GM19023 (cell line): ENCODE data around the gene CBLN4.

Experiments used
- ATAC-seq: cut with Tn5 transposase; IDR thresholded peaks from one replicate; pipeline ENCODE4 v1.9.1; 2021; ENCODE audit warnings: mild to moderate bottlenecking, moderate library complexity; ENCODE audit not compliant: unreplicated experiment

Gene CBLN4

GRCh38 chr20:56005389-56005715 is at the start of gene CBLN4:
CBLN4 (minus strand) TSS chr20:56005519; CDS start chr20:56004171, 1,348 bp downstream.
- ATAC-seq: no peak

DNA sequence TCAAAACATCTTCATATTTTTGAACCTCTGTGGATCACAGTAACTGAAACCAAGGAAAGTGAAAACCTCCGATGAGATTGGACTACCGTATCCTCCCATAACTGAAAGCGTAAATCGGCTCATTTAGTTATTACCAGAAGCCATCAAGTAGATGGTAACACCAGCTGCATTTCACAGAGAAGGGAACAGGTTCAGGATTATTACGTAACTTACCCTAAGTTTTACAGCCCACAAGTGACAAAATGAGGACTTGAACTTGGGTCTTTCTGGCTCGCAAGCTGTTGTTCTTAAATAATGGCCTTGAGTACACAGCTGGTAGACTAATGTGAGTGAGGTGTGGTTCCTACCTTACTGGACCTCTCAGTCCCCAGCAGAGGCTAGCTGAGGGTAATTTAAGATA is 37.9 kb upstream of the CBLN4 start:
- ATAC-seq: no peak

DNA sequence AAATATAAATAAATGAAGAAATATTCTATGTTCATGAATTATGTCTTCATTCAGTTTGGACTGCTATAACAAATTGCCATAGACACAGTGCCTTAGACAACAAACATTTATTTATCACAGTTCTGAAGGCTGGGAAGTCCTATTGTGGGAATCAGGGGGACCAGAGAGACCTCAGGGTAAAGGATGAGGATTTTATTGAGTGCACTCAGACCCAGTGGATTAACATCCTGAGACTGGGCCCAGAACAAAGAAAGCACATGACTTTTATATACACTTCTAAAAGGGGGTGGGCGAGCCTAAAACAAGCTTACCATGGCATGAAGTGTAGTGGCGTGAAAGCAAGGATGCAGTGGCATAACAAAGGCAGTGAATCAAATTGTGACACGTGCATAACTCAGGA is 26.9 kb upstream of the CBLN4 start:
- ATAC-seq: no peak

- ATAC-seq: no peak
These were observed 13.4 kb upstream of the CBLN4 start for GRCh38 chr20:56018716-56019115.

DNA sequence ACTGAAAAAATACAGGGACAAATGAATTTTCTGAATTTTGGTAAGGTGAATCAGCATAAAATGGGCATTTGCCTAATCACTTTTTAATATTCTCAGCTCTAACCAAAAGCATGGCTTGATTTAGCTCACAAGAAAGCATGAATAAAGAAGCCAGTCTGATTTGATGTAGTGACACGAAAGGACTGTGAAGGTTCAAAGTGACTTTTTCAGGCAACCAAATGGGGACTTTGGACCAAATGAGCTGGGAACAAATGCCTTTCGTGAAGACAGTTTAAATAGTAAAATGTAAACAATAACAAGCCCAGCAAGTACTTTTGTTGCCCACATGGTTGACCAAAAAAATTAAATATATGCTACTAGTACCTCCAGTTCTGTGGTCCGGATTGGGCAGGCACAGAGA is 12.9 kb upstream of the CBLN4 start:
- no peak for ATAC-seq

- ATAC-seq: no peak
These were observed 12.2 kb upstream of the CBLN4 start for GRCh38 chr20:56017560-56017959.

DNA sequence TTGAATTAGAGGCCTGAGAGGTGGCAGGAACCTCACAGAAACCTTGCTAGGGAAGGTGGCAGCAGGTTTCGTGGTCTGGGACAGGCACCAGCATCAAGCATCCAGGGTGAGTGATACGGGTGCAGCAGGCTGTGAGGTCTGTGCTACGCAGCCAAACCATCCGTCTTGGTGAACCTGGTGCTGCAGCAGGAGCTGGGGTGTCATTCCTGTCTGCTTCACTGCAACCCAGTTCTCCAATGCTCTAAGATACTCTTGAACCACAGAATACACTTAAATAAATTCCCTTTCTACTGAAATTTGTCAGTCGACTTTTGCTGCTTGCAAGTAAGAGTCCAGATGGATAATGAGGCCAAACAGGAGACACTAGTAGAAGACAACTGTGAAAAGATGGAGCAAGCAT is 9.7 kb upstream of the CBLN4 start:
- ATAC-seq: no peak

- ATAC-seq: no peak
These were observed 8.8 kb upstream of the CBLN4 start for GRCh38 chr20:56014151-56014550.

DNA sequence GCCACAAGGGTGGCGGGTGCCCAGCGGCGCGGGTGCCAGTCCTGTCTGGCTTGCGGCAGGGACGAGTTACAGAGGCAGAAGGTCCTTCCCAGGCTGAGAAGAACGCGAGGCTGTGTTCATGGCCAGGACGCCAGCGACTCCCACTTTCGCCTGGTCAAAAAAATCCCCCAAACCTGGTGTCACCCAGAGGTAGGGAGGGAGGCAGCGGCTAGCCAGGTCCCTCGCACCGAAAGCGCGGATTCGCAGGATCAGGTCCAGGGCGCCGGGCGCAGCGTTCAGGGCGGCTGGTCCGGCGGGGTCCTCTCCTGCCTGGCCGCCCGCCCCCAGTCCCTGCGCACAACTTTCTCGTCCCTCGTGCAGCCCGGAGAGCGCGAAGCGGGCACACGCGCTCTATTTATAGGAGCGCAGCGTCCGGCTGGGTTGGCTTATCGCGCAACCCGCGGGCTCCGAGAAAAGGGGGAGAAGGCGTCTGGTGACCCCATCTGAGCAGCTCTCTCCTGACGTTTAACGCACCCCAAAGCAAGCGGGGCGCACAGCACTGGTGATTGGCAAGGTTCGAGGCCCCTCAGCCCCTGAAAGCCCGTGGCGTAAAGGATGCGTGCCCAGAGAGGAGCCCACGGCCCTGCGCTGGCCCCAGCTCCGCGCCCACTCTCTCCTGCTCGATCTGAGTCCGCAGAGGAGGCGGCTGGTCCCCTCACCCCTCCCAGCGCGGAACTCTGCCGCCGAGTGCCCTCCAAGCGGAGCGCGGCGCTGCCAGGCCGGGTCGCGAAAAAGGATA is 519 bp downstream of the CBLN4 start:
- ATAC-seq: no peak

GRCh38 chr20:56004007-56004406 is 1.3 kb downstream of the CBLN4 start:
- ATAC-seq: no peak

DNA sequence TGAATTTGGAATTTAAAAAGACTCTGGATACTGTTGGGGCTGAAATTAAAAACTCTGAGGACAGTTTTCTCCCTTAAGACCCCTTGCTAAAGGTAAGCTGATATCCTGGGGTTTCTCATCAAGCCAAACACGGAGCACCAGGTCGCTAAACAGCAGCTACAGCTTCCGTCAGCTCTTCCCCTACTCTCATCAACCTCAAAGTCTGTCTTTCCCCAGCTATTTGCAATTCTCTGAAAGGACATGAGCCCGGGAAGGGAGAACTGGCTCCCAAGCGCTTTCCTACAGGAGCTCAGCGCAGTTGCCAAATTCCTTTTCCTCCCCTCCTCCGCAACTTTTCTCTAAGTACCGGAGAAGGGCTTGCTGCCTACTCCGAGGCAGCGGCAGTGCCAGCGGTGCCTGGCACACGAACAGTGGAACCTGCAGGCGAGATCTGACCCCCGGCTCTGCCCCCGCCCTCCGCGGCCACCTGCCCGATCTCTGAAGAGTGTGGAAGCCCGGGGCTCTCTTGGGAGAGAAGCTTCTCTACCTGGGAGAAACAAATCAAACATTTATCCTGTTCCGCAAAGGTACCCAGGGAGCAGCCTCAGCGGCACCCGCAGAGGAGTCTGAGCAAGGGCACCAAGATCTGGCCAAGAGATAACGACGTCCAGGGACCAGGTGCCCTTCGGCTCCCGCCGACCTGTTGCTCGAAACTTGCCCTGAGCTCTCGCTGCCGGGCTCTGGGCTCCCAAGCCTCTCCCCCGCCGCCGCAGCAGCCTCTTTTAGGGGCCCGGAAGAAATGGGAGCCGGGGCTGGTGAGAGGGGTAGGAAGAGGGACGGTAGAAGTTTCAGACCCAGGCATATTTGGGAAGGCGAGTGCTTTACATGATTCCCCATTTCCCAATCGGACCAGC is 2.2 kb downstream of the CBLN4 start:
- ATAC-seq: no peak

GRCh38 chr20:56001890-56002289 is 3.4 kb downstream of the CBLN4 start:
- no peak for ATAC-seq

DNA sequence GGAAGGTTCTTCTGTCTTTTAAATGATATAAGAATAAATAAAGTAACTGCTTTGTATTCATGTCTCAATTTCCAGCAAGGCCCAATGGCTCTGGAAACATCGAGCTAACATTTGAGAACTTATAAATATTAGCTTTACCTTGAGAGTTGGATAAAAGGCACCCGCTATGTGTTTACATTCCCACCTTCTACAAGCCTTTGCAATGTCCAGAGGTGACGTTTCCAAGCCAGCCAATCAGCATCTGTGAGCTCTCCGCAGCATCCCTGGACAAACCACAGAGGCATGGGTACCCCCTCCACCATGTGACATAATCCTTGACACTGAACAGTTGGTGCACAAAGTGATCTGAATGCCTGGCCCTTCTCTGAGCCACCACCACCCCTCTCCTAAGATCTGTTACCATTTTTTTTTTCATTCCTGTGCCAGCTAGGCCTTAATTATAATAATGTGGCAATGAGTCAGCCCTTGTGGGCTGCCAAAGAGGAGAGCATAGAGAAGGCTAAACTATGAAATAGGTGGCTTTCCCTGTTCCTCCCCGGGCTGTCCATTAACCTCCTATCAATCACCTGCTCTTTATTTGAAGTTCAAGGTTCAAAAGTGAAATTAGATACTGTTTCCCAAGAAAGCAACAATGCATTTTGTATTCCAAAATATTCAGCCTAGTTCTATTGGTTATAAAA is 4.1 kb downstream of the CBLN4 start:
- no peak for ATAC-seq

DNA sequence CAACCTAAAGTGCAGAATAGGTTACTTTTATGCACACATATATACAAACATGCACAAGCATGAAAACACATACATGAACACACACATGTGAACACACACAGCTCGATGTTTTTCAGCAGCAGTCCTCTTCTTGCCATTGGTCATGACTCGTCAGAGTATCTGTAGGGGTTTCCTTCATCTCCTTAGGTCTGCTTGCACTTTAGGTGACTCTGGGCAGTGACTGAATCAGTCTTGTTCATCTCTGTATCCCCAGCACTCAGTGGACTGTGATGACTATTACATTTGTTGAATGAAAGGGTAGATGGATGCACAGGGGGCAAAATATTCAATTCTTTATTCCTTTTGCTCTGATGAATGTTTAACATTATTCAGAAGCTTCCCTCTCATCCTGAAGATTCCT is 26.8 kb downstream of the CBLN4 start:
- no peak for ATAC-seq

- no peak for ATAC-seq
These were observed 27.4 kb downstream of the CBLN4 start for GRCh38 chr20:55977690-55978459.

DNA sequence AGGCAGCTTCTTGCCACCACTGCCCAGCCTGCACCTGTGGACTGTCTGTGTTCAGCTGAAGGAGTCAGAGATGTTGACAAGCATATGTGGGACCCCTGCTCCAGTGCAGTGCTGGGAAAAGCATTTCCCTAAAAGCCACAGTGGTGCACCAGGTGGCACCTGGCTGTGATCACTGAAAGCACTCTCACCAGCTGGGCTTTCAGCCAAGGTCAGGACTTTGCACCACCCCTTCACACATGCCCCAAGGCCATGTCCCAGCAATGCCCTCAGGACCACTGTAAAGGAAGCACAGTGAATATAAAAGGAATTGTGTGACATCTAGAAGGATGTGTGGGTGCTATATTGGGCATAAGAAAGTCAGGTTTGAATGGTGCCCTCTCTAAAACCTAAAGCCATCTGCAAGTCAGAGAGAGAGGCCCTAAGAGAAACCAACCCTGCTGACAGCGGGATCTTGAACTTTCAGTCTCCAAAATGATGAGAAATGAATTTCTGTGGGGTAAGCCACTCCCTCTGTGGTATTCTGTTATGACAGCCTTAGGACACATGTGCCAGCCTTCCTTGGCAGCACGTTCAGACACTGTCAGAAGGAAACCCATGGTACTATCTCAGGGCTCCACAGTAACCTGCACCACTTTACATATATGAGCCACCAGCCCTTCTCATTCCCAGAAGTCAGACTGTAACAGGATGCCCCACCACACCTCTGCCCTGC is 30.7 kb downstream of the CBLN4 start:
- no peak for ATAC-seq

DNA sequence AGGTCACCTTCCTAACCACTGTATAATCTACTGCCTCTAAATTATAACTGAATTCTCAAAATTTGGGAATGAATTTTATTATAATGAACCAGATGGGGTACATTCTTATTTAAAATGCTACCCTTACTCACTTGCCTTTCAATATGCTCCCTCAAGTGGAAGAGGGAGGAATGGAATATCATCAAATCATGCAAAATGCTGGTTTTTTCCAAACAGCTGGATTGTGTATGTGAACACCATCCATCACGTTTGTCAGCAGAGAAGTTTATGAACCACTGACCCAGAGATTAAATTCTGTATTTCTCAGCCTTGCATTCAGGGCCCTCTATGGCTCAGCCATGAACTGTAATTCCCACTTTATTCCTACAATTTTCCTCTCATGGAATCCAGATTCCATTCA is 40.5 kb downstream of the CBLN4 start:
- no peak for ATAC-seq

DNA sequence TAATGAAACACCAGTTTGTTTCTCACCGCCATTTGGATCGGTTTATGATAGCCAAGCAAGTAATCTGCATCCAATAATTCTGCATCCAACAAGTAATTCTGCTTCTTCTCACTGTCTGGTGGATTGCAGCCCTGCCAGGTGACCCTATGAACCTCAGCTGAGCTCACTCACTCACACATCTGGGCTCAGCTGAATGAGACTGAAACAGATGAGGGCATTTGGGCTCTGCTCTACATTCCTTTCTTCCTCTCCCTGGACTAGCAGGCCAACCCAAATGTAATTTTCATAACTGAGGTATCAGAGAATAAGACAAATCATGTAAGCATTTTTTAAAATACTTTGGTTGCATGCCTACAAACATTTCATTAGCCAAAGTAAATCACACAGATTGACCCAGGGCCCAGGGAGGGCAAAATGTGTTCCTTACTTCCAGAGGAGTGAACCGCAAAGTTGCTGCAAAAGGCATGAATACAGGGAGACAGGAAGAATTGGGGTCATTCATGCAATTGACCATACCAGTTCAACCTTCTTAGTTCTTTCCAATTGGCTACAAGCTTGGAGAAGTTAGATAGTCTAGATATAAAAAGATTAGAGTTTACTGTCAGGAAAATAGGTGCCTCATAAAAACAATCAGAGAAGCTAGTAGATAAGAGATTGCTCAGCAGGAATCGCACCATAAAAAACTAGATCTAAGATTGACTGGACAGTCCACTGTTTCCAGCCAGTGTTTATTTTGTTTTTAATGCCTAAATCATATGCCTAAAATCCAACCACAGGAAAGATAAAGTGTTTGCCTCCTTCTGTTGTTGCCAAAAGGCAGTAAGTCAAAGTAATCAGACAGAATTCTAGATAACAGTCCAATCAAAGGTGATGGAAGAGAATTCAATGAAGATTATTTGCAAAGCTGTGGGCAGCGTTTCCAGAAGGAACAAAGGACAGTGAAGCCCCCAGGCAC is 43.7 kb downstream of the CBLN4 start:
- no peak for ATAC-seq

GRCh38 chr20:55953201-55953600 is 52.1 kb downstream of the CBLN4 start:
- no peak for ATAC-seq
